ENCODE measurements around the gene SFI1. TPM values are rescaled to one million over a fixed set of nuclear protein-coding genes. Genes with fewer than 3 reads are reported as not detected.
"Not testable (repeated sequence)": the region's sequence is repeated elsewhere in the genome, so short reads cannot be mapped to it uniquely, and the experiment has no call there.

The SFI1 gene
- total RNA-seq, 1 donor from 2014 or later, result 17.9 TPM

DNA sequence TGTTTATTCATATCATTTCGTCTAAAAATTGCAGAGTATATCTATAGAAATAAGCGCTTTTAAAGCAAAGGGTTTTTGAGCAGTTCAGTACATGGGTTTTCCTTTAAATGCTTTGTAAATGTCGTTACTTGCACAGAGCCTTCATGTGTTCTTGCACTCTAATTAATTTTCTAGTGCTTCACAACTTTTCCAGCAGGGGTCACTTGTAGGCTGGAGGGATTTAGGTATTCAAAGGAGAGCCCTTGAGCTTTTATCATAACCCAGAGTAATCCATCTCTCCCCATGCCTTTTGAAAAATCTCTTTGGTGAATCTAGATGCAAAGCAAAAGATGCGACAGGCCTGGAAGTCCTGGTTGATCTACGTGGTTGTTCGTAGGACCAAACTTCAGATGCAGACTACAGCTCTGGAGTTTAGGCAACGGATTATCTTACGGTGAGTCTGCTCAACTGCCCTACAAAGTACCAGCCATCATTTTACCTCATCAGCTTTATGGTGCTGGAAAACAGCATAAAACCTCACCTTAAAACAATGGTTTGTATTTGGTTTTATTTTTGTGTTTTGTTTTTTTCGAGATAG lies 60.4 kb downstream of the SFI1 start:
- peak; percentile 64 for DNase-seq

DNA sequence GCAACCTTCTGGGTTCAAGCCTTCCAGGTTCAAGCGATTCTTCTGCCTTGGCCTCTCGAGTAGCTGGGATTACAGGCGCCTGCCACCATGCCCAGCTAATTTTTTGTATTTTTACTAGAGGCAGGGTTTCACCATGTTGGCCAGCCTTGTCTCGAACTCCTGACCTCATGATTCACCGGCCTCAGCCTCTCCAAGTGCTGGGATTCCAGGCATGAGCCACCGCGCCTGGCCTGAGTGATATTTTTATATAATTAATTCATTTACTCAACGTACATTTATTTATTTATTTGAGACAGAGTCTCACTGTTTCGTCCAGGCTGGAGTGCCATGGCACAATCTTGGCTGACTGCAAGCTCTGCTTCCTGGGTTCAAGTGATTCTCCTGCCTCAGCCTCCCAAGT lies 62.2 kb downstream of the SFI1 start:
- DNase-seq, result not testable (repeated sequence)

DNA sequence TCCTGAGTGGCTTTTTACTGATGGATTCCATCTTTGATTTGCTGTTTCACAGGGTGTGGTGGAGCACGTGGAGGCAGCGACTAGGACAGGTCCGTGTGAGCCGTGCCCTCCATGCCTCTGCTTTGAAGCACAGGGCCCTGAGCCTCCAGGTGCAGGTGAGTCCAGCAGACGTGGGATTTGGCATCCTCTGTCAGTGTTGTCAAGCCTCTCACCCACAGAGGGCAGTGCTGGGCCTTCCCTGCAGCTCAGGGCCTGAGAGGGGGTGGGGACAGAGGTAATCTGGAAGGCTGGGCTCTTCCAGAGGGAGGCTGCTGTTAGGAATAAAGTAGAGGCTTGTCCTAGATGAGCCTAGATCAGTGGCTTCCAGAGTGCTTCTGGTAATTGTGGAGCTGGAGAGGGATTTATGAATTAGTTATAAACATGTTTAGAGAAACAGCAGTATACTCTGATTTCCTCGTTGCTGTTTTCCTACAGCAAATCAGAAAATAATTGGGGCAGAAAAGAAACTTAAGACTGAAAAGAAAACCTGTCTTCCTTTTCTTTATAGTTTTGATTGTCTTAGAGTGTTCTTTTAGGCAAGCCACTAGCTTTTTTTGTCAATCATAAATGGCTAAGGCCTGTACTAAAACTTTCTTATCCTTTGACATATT lies 65.0 kb downstream of the SFI1 start:
- peak; percentile 91 for DNase-seq

DNA sequence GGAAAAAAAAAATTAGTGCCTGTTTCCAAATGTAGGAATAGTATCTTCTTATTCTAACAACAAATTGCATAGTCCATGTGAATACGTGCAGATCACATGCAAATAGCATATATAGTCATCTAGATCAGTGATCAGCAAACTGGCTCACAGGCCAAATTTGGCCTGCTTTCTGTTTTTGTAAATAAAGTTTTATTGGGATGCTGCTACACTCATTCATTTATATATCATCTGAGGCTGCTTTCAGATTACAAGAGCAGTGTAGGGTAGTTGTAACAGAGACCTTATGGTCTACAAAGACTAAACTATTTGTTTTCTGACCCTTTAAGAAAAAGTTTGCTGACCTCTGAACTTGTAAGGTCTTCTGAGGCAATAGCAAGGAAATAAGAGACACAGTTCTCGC lies 65.6 kb downstream of the SFI1 start:
- DNase-seq, result no peak

DNA sequence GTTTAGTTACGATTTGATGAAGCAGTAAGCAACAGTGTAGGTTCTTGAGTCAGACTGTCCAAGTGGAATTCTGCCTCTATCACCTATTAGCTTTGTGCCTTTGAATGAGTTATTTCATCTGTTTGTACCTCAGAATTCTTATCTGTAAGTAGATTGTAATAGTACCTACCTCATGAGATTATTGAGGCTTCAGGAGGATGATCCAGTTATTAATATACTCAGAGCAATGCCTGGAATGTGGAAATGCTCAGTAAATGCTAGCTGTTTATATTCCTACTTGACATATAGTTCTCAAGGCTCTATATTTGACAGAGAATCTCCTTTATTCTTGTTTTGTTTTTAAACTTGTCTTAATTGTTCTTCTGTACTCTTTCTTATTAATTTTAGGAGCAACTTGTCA lies 70.1 kb downstream of the SFI1 start:
- no peak for DNase-seq

DNA sequence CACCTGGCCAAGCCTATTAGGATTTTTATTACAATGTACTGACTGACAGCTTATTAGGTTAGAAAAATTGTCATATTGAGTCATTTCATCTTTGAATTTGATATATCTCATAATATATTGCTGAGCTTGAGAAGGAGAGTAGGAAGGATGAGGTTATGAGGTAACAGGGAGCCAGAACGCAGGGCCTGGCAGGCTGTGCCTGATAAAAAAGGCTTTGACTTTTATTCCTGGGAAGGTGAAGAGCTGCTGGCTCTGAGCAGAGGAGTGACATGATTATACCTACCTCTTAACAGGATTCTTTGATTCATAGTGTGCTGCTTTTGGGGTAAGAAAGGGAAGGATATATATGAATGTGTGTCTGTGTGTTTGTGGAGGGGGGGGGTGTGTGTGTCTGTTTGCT lies 70.9 kb downstream of the SFI1 start:
- no peak for DNase-seq

DNA sequence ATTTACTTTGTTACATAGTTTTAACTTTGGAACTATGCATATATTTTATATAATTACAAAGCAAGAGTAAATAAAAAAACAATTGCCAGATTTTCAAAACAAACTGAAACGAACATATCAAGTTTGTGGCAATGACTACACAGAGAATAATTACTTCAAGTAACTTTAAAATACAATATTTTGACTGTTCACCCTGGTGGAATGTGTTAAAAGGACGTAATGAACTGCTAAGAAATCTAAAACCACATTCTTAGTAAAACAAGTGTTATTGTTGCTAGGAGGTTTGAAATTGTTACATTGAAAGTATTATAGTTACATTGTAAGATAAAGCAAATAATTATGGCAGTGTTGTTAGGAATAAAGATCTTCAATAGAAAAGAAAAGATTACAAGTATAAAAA lies 71.4 kb downstream of the SFI1 start:
- no peak for DNase-seq

DNA sequence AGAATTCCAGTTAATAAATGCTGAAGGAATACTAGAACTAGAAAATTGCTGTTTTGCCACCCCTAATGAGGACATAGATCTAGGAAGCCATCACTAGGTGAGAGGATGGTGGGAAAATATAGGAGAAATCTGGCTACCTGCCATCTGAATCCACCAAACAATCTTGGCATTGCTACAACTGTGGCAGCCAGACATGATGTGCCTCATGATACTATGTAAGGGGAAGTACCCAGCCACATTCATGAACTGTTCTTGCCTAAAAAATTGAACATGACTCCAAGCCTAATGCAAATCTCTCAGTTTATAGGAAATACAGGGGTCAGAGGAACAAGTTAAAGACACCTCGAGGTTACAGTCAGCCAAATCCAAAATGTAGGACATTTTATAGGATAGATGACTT lies 72.8 kb downstream of the SFI1 start:
- no peak for DNase-seq

DNA sequence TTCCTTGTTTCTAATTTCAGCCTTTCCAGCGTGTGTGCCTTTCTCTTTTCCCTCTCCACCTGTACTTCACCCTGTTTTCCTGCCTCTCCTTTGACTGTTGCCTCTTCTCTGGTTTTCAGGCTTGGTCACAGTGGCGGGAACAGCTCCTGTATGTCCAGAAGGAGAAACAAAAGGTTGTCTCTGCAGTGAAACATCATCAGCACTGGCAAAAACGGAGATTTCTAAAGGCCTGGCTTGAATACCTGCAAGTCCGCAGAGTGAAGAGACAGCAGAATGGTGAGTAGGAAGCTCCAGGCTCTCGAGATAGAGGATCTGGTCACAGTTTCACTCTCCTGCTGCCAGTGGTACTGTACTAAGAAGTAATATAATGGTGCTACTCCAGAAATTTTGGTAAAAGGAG lies 76.6 kb downstream of the SFI1 start:
- DNase-seq, result no peak

DNA sequence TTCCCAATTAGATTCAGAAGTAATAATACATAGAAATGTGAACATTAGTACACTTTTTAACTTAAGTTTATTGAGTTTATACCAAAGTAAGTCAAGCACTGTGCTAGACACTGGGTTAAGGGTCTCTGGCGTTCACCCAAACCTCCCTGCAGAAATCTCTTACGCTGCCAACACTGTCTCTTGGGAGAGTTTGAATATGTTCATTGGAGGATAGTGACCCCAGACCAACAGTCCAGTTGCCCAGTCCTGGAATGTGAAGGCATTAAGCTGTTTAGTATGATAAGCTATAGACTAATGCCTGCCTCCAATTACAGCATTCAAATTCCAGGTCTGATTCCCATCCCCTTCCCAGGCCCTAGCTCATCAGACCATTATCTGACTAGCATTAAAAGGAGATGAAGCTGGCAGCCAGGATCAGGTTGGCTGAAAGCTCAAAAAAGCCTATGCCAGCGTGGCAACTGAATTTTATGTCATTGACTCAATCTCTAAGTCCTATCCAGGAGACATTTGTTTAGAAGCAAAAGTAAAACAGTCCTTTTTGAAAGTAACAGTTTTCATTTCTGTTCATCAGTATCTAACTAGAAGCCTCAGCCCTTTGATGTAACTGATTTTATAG lies 77.8 kb downstream of the SFI1 start:
- no peak for DNase-seq

DNA sequence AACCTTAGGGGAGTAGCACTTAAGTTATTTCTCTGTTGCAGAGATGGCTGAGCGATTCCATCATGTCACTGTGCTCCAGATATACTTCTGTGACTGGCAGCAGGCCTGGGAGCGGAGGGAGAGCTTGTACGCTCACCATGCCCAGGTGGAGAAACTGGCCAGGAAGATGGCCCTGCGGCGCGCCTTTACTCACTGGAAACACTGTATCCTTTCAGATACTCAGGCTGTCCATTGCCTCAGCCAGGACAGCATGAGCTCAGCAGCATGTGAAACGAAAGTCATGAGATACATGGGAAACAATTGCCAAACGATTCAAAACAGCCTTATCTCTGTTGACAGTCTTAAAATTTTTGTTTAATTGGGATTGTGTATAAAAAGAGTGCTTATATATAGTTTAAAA lies 78.9 kb downstream of the SFI1 start:
- no peak for DNase-seq

DNA sequence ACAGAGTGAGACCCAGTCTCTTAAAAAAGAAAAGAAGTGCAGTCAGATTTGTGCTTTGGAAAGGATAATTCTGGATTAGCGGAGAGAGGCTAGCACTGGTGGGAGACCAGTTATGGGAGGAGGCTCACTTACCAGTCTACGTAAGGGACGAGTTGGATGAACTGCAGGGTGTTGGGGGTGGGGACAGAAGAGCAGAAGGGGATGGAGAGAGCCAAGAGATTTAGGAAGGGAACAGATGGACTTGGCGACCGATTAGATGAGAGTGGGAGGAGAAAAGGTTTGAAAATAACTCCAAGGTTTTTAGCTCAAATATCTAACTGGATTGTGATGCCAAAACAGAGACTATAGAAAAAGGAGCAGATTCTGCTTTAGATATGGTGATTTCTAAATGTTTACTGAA lies 81.4 kb downstream of the SFI1 start:
- no peak for DNase-seq

DNA sequence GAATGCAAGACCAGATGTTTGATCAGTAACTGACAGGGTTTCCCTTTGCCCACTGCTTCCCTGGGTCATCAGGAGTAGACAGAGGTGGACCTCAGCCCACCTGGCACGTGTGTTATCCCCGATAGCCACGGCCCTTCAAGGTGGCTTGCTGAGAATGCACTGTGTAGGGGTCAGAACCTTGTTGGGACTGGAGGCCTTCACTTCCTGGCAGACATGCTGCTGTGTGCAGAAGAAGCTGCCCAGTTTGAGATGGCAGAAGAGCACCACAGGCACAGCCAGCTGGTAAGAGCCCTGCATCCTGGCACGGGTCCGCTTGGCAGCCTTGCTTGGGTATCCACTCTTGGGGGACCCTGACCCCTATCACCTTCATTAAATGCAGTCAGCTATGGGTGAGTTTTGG lies 81.8 kb downstream of the SFI1 start:
- DNase-seq, result no peak

DNA sequence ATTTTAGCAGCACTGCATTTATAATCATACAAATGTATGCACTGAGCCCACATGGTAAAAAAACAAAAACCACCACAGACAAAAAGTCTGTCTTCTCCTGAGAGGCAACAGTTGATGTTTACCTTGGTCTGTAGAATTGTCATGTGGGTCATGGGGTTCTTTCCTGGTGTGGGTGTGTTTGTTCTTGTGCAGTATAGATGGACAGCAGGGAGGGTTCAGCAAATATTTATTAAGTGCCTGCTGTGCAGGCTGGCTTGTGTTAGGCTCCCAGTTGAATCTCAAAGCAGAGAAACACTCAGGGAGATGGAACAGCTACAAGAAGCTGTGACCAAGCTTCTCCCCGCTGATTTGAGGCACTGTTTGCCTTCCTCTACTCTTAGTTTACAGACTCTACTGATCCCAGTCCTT lies 83.5 kb downstream of the SFI1 start:
- no peak for DNase-seq

DNA sequence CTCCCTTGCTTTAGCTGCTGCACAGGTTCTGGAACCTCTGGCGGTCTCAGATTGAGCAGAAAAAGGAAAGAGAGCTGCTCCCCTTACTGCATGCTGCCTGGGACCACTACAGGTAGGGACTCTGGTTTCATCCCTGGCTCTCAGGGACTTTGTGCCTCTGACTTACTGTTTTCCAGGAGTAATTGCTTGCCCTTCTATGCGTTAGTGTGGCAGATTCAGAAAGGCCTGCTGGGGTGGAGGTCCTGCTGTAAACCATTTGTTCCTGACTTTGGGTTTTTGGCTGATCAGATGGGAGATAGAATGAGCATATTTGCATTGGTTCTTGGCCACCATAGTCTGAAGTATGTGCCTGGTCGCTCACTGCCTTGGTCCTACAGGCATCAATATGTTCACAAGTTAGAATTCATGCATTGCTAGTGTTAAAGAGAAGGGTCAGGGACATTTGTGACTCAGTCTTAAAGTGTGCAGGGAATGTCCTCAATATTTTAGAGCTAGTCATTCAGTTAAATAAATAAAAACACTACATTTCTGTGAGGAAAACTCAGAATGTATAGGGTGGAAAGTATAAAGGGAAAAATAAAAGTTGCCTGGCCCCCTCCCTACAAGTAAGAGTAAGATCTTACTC lies 87.6 kb downstream of the SFI1 start:
- DNase-seq, result peak; percentile 28

DNA sequence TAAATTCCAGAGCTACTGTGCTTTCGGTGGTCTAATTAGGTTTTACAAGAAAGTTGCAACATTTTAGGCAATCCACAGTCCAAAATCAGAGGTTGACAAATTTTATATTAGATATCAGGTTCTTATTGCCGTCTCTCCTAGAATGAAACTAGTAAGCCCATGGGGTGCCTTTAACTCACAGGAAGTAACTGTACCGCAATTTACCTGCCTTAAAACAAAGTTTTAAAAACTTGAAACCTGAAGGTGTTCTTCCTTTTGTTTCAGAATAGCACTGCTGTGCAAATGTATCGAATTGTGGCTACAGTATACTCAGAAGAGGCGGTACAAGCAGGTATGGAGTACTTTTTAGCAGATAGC lies 88.4 kb downstream of the SFI1 start:
- DNase-seq, result no peak

DNA sequence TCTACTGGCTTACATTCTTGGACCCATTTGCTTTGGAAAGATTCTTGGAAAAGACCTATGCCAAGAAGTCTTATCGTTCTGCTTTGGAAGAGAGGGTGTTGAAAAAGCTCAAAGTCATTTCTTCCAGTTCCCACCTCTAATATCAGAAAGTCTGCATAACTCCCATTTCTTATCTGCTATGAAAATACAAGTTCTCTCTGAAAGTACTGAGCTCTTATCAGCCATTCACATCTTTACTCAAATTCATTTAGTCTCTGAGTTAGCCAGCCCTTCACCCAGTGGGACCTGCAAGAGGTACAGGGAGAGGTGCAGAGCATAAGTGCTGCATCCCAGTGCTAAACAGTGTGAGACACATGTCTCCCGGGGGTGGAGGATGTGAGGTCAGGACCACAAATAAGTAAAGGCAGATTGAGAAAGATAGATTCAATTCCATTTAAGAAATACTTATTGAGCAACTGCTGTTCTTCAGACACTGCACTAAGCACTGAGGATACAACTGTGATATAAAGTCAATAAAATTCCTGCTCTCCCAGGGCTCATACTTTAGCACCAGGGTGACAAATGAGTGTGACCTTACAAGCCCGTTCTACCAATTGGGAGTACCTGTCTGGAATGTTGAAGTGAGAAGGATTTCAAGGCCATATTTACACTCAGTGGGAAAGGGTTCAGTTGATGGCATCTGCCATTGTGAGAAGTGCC lies 89.0 kb downstream of the SFI1 start:
- DNase-seq, result no peak

DNA sequence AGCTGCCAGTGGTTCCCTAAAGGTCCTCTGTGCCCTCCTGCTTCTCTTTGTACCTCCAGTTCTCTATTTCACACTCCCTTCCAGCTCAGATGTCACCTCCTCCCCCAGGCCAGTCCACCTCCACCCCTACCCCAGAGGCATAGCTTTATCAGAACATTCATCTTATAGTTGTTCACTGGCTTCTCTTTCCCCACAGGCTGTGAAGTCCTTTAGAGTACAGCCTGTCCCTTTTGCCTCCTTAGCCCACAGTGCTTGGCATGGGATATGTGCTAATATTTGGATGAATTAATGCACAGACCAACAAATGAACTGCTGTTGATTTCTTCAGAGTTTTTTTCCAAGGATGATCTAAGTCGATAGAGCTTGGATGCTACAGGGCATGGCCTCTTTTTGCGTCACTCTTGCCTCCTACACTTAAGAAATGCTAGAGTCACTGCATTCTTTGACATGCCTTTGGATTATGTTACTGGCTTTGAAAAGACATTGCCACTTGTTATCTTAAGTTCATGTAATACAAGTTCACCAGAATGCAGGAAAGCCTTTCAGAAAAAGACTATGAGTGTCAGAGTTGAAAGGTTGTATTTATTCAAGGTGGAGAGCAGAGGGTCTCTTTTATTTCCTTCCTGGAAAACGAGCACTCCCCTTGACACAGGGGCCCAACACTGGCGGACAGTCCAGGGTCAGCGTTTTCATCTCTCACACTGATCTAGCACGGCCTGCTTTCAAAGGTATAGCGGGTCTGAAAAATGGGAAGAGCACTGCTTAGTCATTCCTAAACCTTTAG lies 90.0 kb downstream of the SFI1 start:
- DNase-seq, result no peak

DNA sequence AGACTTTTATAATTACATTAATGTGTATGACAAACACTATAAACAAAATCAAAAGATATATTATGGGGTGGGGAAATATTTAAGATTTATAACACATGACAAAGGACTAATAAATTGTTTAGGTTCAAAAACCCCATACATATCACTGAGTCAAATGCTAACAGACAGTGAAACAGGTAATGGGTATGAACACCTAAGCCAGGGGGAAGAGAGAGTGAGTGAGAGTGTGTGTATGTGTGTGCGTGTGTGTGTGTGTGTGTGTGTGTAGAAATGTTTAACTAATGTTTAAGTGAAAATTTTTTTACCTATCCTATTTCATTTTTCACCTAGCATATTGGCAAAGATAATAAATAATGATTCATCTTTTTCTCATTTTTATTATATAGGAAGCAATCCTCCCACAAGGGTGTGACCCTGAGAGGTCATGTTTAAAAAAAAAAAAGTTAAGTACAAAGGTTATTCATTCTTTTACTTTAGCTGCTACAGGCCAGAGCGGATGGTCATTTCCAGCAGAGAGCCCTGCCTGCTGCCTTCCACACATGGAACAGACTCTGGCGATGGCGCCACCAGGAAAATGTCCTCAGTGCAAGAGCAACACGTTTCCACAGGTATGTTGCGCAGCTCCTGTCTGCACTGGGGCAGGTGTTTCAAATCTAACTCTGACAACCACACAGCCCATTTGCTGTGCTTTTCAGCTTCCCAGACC lies 92.8 kb downstream of the SFI1 start:
- DNase-seq, result no peak

DNA sequence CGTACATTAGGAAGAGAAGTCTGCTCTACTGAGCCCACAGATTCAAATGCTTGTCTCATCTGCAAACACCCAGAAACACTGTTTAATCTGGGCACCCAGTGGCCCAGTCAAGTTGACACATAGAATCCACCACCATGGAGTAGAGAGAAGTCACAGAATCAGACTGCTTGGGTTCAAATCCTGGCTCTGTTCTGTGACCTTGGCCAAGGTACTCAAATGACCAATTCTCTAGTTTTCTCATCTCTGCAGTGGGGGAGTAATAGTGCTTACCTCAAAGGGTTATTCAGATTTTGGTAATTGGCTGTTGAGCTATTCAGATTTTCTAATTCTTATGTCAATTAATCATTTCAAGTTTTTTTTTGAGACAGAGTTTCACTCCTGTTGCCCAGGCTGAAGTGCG lies 93.8 kb downstream of the SFI1 start:
- not testable (repeated sequence) for DNase-seq

DNA sequence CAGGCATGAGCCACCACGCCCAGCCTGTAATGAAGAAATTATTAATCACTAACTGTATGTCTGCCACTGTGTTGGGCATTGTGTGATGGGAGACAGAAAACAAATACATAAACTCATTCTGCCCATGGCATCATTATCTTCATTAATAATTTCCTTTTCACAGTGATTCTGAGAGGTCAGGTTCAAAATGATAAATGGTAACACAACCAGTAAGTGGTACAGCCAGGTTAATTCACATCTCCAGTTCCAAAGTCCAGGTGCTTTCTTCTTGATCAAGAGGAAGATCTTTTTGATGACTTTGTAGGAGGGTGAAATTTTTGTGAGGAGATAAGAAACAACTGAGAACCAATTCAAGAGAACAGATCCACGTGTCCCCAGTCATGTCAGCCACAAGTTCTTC lies 98.9 kb downstream of the SFI1 start:
- no peak for DNase-seq
